Hepatocyte (in vitro differentiated cells): ENCODE measurements around the gene ARL2BP. TPM values are rescaled to one million over a fixed set of nuclear protein-coding genes. Genes with fewer than 3 reads are reported as not detected.

Source experiments
- DNase-seq: peaks from one replicate; pipeline ENCODE4 v3.0.0-alpha.2; 2016; ENCODE audit warnings: low spot score
- H2AFZ ChIP-seq: fragments of 200-600 bp; sonication (generic); 2 replicates; pipeline ENCODE4 v1.6.0; 2016; ENCODE audit warnings: antibody characterized with exemption, mild to moderate bottlenecking
- H3K27ac ChIP-seq: fragments of 200-600 bp; sonication (generic); 2 replicates; pipeline ENCODE4 v1.5.1; 2016; ENCODE audit warnings: mild to moderate bottlenecking
- H3K27me3 ChIP-seq: fragments of 200-600 bp; sonication (generic); 2 replicates; pipeline ENCODE4 v1.6.1; 2016
- H3K36me3 ChIP-seq: fragments of 200-600 bp; sonication (generic); replicated peaks from 2 replicates; pipeline ENCODE4 v1.5.1; 2016; ENCODE audit warnings: low read depth; ENCODE audit not compliant: insufficient read depth
- H3K4me1 ChIP-seq: fragments of 200-600 bp; sonication (generic); 2 replicates; pipeline ENCODE4 v1.5.1; 2016; ENCODE audit warnings: mild to moderate bottlenecking, moderate library complexity; ENCODE audit not compliant: insufficient read depth
- H3K4me2 ChIP-seq: fragments of 200-600 bp; sonication (generic); 2 replicates; pipeline ENCODE4 v1.6.0; 2016
- H3K4me3 ChIP-seq: fragments of 200-600 bp; sonication (generic); 2 replicates; pipeline ENCODE4 v1.5.1; 2016; ENCODE audit warnings: mild to moderate bottlenecking
- H3K79me2 ChIP-seq: fragments of 200-600 bp; sonication (generic); 2 replicates; pipeline ENCODE4 v1.6.0; 2017; ENCODE audit warnings: mild to moderate bottlenecking
- H3K9me2 ChIP-seq: fragments of 200-600 bp; sonication (generic); replicated peaks from 2 replicates; pipeline ENCODE4 v1.6.0; 2017; ENCODE audit warnings: mild to moderate bottlenecking; ENCODE audit not compliant: insufficient read depth
- H3K9me3 ChIP-seq: fragments of 200-600 bp; sonication (generic); 2 replicates; pipeline ENCODE4 v1.5.1; 2016; ENCODE audit warnings: low read depth, mild to moderate bottlenecking
- H4K20me1 ChIP-seq: fragments of 200-600 bp; sonication (generic); 2 replicates; pipeline ENCODE4 v1.6.0; 2016; ENCODE audit warnings: mild to moderate bottlenecking; ENCODE audit not compliant: insufficient read depth, poor library complexity, severe bottlenecking
- CTCF ChIP-seq: fragments of 200-600 bp; sonication (generic); IDR thresholded peaks from 2 replicates; pipeline ENCODE4 v1.5.1; 2016; ENCODE audit warnings: antibody characterized with exemption, mild to moderate bottlenecking; ENCODE audit not compliant: poor library complexity
- EZH2 ChIP-seq: fragments of 200-600 bp; sonication (generic); IDR thresholded peaks from 2 replicates; pipeline ENCODE4 v1.6.1; 2016; ENCODE audit warnings: antibody characterized with exemption, mild to moderate bottlenecking, borderline replicate concordance
- WGBS: methylation state at CpG from one replicate; pipeline ENCODE4 v1.1.6; 2016; ENCODE audit warnings: low lambda C conversion rate; ENCODE audit errors: missing lambda C conversion rate; 5-methylcytosine and 5-hydroxymethylcytosine counted together
- polyA plus RNA-seq: library from polyadenylated mRNA; unstranded; fragments of >200 nt; fragmentation: Nextera tagmentation; extraction: Ambion mirVana; gene quantifications from 2 replicates; pipeline ENCODE4 v1.2.1, GENCODE V29; 2016
- total RNA-seq: library from RNA; depleted of rRNA; stranded (reverse); fragments of >200 nt; gene quantifications from 2 replicates; pipeline ENCODE4 v1.2.3, GENCODE V29; 2014

ARL2BP gene
- total and polyA plus RNA-seq, 2 experiments from 2014 or later = 102 to 105 TPM

GRCh38 chr16:57299719-57300386 is 54.8 kb downstream of the ARL2BP start:
- DNase-seq = peak; percentile 95
- Histone ChIP-seq H4K20me1 (no peaks in the 10 kb centered on the region), H3K4me2 (peak overlapping the region; percentile 69), H3K4me1 (peaks cover 14% of the 10 kb centered on the region), H3K4me3 (peak overlapping the region; percentile 9), H3K36me3 (no peaks in the 10 kb centered on the region), H3K9me2 (no peaks in the 10 kb centered on the region), H3K27ac (peak overlapping the region; percentile 79), H3K9me3 (no peaks in the 10 kb centered on the region), H3K27me3 (no peaks in the 10 kb centered on the region), H2AFZ (peak overlapping the region; percentile 37), H3K79me2 (no peaks in the 10 kb centered on the region)
- WGBS = under 1% methylated on average over 35 of the region's 35 CpGs
- no peak for TF ChIP-seq EZH2
- TF ChIP-seq CTCF = peak; percentile 38

- H2AFZ ChIP-seq = peak overlapping the region; percentile 12
- H3K9me3 ChIP-seq = no peaks in the 10 kb centered on the region
- 8% methylated on average over 36 of the region's 36 CpGs for WGBS
Observed at GRCh38 chr16:57300387-57301125, 55.5 kb downstream of the ARL2BP start.

GRCh38 chr16:57301126-57301817 is 56.2 kb downstream of the ARL2BP start:
- 49% methylated on average over 19 of the region's 19 CpGs for WGBS
- no peaks in the 10 kb centered on the region for H3K9me3 ChIP-seq
- DNase-seq = no peak
- H3K4me2 ChIP-seq = peak overlapping the region; percentile 68
- H3K4me3 ChIP-seq = no peak overlapping the region
- H3K4me1 ChIP-seq = peaks cover 15% of the 10 kb centered on the region
- H4K20me1 ChIP-seq = no peaks in the 10 kb centered on the region
- no peak overlapping the region for H3K27ac ChIP-seq
- H3K27me3 ChIP-seq = no peaks in the 10 kb centered on the region
- peak overlapping the region; percentile 12 for H2AFZ ChIP-seq
- TF ChIP-seq EZH2 (no peak), CTCF (no peak)
- no peaks in the 10 kb centered on the region for H3K79me2 ChIP-seq
- H3K36me3 ChIP-seq = no peaks in the 10 kb centered on the region
- no peaks in the 10 kb centered on the region for H3K9me2 ChIP-seq

More at GRCh38 chr16:57300387-57301125, 55.5 kb downstream of the ARL2BP start:
- Histone ChIP-seq H3K4me3 (peak overlapping the region; percentile 4), H3K4me2 (peak overlapping the region; percentile 69), H3K27ac (peak overlapping the region; percentile 79), H4K20me1 (no peaks in the 10 kb centered on the region), H3K36me3 (no peaks in the 10 kb centered on the region), H3K9me2 (no peaks in the 10 kb centered on the region), H3K27me3 (no peaks in the 10 kb centered on the region), H3K79me2 (no peaks in the 10 kb centered on the region), H3K4me1 (peaks cover 15% of the 10 kb centered on the region)
- DNase-seq = peak; percentile 99
- TF ChIP-seq CTCF (peak; percentile 99), EZH2 (no peak)

Other genes starting within 250 kb of the ARL2BP start
- 13.2 and 15.6 TPM in 2 replicates for gene CPNE2, start 152.7 kb upstream of the ARL2BP start, total RNA-seq
- gene CPNE2, start 152.7 kb upstream of the ARL2BP start, polyA plus RNA-seq = 20.6 and 22.3 TPM in 2 replicates
- gene PSME3IP1, start 59.2 kb upstream of the ARL2BP start, total RNA-seq = 73.2 and 79.7 TPM in 2 replicates
- gene PSME3IP1, start 59.2 kb upstream of the ARL2BP start, polyA plus RNA-seq = 62.6 and 64.2 TPM in 2 replicates
- gene RSPRY1, start 58.9 kb upstream of the ARL2BP start, total RNA-seq = 52.7 and 57.5 TPM in 2 replicates
- 42.3 and 52.7 TPM in 2 replicates for gene RSPRY1, start 58.9 kb upstream of the ARL2BP start, polyA plus RNA-seq
- gene PLLP, start 39.4 kb downstream of the ARL2BP start, total RNA-seq = 42.3 and 49.5 TPM in 2 replicates
- 31.0 and 38.7 TPM in 2 replicates for gene PLLP, start 39.4 kb downstream of the ARL2BP start, polyA plus RNA-seq
- gene CCL22, start 113.5 kb downstream of the ARL2BP start, total RNA-seq = 0.13 TPM in 1 of 2 replicates, not detected in the other
- not detected in 2 replicates for gene CCL22, start 113.5 kb downstream of the ARL2BP start, polyA plus RNA-seq
- gene CX3CL1, start 127.2 kb downstream of the ARL2BP start, total RNA-seq = 8.5 and 9.4 TPM in 2 replicates
- gene CX3CL1, start 127.2 kb downstream of the ARL2BP start, polyA plus RNA-seq = 4.6 and 6.6 TPM in 2 replicates
- gene CCL17, start 159.5 kb downstream of the ARL2BP start, total RNA-seq = not detected in 2 replicates
- not detected in 2 replicates for gene CCL17, start 159.5 kb downstream of the ARL2BP start, polyA plus RNA-seq
- gene CIAPIN1, start 202.1 kb downstream of the ARL2BP start, total RNA-seq = 53.1 and 54.2 TPM in 2 replicates
- 53.7 and 56.1 TPM in 2 replicates for gene CIAPIN1, start 202.1 kb downstream of the ARL2BP start, polyA plus RNA-seq
- 57.1 and 61.9 TPM in 2 replicates for gene COQ9, start 202.2 kb downstream of the ARL2BP start, total RNA-seq
- 63.2 and 81.5 TPM in 2 replicates for gene COQ9, start 202.2 kb downstream of the ARL2BP start, polyA plus RNA-seq
- 92.5 and 101 TPM in 2 replicates for gene POLR2C, start 217.4 kb downstream of the ARL2BP start, total RNA-seq
- 49.0 and 56.6 TPM in 2 replicates for gene POLR2C, start 217.4 kb downstream of the ARL2BP start, polyA plus RNA-seq
- gene DOK4, start 241.2 kb downstream of the ARL2BP start, total RNA-seq = 112 and 122 TPM in 2 replicates
- 96.3 and 106 TPM in 2 replicates for gene DOK4, start 241.2 kb downstream of the ARL2BP start, polyA plus RNA-seq